GM21619 (cell line): ENCODE data around the gene CDCA5.

Source experiments
- ATAC-seq: cut with Tn5 transposase; IDR thresholded peaks from one replicate; pipeline ENCODE4 v1.9.1; 2021; ENCODE audit not compliant: unreplicated experiment

Gene CDCA5

GRCh38 chr11:65107751-65108468 is 24.1 kb upstream of the CDCA5 start:
- ATAC-seq, result no peak

- no peak for ATAC-seq
These were observed 23.2 kb upstream of the CDCA5 start for GRCh38 chr11:65107078-65107477.

- no peak for ATAC-seq
These were observed 20.8 kb upstream of the CDCA5 start for GRCh38 chr11:65104628-65105027.

- no peak for ATAC-seq
These were observed 19.6 kb upstream of the CDCA5 start for GRCh38 chr11:65103476-65103875.

GRCh38 chr11:65102142-65103095 is 18.6 kb upstream of the CDCA5 start:
- no peak for ATAC-seq

GRCh38 chr11:65100674-65101350 is 17.0 kb upstream of the CDCA5 start:
- ATAC-seq, result no peak

GRCh38 chr11:65096926-65097325 is 13.1 kb upstream of the CDCA5 start:
- no peak for ATAC-seq

GRCh38 chr11:65095974-65096806 is 12.3 kb upstream of the CDCA5 start, which contains the start of gene VPS51:
Gene VPS51, plus strand, starts transcription at chr11:65096214. Its CDS starts 37 bp downstream, at chr11:65096251.
- ATAC-seq, result peak; percentile 84

- ATAC-seq, result no peak
These were observed 11.6 kb upstream of the CDCA5 start for GRCh38 chr11:65095427-65095826.

GRCh38 chr11:65090628-65091027 is 6.8 kb upstream of the CDCA5 start:
- ATAC-seq, result no peak

- ATAC-seq, result no peak
These were observed 5.8 kb upstream of the CDCA5 start for GRCh38 chr11:65089621-65090020.

- ATAC-seq, result no peak
These were observed 4.0 kb upstream of the CDCA5 start for GRCh38 chr11:65087827-65088226.

- ATAC-seq, result no peak
These were observed 3.4 kb upstream of the CDCA5 start for GRCh38 chr11:65087216-65087615.

- no peak for ATAC-seq
These were observed 3.0 kb upstream of the CDCA5 start for GRCh38 chr11:65086809-65087208.

GRCh38 chr11:65085446-65085845 is 1.6 kb upstream of the CDCA5 start:
- ATAC-seq, result no peak

- ATAC-seq, result no peak
These were observed 947 bp upstream of the CDCA5 start for GRCh38 chr11:65084598-65085375.

GRCh38 chr11:65083134-65083833 is 556 bp downstream of the CDCA5 start:
- peak; percentile 8 for ATAC-seq

- no peak for ATAC-seq
These were observed 5.0 kb downstream of the CDCA5 start for GRCh38 chr11:65078786-65079342.

GRCh38 chr11:65078151-65078550 is 5.7 kb downstream of the CDCA5 start:
- ATAC-seq, result no peak
